Kidney tubule cell (primary cell): ENCODE results near the gene SRPK1.

Experiments used
- DNase-seq: peaks from one replicate; pipeline ENCODE4 v3.0.0-alpha.2; 2018; ENCODE audit warnings: low spot score

SRPK1 gene

DNA sequence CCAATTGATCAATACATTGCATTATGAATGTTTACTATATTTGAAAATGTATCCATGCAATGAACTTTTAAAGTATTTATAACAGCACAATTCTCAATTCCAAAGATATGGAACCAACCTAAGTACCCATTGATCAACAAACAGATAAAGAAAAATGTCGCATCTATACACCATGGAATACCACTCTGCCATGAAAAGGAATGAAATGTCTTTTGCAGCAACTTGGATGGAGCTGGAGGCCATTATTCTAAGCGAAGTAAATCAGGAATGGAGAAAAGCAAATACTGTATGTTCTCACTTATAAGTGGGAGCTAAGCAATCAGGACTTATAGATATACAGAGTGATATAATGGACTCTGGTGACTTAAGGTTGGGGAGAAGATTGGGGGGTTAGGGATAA lies 22.9 kb downstream of the SRPK1 start:
- DNase-seq, result no peak

DNA sequence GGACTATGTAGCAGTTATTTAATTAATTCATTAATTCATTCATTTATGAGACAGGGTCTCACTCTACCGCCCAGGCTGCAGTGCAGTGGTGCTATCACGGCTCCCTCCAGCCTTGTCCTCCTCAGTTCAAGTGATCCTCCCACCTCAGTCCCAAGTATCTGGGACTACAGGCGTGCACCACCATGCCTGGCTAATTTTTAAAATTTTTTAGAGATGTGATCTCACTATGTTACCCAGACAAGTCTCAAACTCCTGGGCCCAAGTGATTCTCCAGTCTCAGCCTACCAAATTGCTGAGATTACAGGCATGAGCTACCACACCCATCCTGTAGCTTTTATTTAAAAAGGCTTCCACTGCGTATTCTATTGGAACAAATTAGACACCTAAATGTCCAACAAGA lies 23.4 kb downstream of the SRPK1 start:
- no peak for DNase-seq

DNA sequence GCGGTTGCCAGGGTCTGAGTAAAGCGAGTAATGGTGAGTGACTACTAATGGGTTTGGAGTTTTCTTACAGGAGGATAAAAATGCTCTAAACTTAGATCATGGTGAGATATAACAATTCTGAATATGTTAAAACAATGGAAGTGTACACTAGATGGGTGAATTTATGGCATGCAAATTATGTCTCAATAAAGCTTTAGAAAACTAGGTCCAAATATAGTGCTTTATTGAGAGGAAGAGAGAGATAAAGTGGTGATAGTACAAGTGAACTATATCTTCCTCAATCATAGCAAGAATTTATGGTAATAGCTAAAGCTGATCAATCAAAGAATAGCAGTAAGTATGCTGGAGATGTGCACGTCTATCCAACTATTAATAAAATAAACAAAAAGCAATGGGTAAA lies 23.9 kb downstream of the SRPK1 start:
- no peak for DNase-seq

DNA sequence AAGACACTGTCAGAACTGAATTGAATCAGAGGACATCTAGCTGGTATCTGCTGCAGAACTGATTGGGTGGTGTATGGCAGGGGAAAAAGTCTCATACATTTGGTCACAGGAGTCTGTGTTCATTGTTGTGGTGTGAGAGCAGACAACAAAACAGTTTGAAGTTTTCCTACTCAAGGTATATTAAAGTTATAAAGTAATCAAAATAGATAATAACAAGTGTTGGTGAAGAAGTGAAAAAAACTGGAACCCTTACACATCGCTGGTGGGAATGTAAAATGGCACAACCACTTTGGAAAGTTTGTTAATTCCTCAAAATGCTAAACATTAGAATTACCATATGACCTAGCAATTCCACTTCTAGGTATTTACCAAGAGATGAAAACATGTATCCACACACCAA lies 24.7 kb downstream of the SRPK1 start:
- DNase-seq, result no peak

DNA sequence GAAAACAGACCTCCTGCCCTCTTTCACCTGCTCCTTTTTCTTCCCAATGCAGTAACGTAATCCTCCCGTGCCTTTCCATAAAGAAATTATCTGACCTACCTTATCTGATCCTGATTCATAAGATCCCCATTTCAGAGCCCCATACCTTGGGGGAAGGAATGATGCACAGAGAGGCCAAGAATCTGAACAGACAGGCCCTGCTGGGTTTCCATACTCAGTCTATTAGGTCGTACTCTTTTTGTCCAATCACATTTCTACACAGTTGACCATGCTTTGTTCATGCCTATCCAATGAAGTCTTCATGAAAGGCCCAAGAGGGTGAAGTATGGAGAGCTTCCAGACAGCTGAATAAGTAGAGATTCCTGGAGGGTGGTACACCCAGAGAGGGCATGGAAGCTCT lies 25.3 kb downstream of the SRPK1 start:
- DNase-seq, result peak; percentile 61

DNA sequence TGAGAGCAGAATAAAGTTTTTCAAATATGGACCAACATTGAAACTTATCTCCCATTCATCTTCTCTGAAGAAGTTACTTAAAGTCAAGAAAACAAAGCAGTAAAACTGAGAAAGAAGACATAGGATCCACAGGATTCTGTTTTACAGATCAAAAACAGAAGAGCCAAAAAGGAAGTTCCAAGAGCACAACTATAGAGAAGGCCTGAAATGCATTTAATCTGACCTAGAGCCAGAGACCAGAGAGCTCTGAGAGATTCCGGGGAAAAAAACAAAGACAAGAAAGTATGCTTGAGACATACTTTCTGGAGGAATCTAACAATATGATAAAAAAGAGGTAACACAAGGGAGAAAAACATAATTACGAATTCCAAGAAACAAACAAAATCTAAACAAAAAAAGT lies 26.1 kb downstream of the SRPK1 start:
- no peak for DNase-seq

DNA sequence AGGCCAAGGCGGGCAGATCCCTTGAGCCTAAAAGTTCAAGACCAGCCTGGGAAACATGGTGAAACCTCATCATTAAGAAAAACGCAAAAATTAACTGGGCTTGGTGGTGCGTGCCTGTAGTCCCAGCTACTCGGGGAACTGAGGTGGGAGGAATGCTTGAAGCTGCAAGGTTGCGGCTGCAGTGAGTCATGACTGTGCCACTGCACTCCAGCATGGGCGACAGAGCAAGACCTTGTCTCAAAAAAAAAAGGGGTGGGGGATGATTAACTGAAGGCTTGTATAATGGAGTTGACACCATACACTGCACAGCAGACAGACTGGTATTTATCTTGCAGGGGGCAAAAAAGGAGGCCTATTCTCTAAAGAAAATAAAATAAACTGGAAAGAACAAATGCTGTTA lies 27.7 kb downstream of the SRPK1 start:
- DNase-seq, result peak; percentile 87

DNA sequence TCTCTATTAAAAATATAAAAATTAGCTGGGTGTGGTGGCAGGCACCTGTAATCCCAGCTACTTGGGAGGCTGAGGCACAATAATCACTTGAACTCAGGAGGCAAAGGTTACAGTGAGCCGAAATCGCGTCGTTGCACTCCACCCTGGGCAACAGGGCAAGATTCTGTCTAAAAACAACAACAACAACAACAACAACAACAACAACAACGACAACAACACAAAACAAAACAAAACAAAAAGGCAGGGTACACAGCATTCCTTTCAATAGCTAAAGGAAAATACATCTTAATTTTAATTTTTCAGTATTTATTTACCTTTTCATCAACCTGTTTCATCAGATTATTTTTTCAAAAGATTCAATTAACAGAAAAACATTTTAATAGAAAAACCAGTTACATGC lies 28.4 kb downstream of the SRPK1 start:
- no peak for DNase-seq

DNA sequence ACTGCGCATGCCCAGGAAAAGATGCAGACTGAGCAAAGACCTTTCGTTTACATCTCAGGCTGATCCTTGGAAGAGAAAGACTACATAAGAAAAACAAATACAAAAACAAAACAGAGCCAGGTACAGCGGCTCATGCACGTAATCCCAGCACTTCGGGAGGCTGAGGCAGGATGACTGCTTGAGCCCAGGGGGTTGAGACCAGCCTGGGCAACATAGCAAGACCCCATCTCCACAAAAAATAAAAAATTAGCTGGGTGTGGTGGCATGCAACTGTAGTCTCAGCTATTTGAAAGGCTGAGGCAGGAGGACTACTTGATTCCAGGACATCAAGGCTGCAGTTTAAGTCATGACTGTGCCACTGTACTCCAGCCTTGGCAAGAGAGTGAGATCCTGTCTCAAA lies 41.7 kb downstream of the SRPK1 start:
- no peak for DNase-seq

DNA sequence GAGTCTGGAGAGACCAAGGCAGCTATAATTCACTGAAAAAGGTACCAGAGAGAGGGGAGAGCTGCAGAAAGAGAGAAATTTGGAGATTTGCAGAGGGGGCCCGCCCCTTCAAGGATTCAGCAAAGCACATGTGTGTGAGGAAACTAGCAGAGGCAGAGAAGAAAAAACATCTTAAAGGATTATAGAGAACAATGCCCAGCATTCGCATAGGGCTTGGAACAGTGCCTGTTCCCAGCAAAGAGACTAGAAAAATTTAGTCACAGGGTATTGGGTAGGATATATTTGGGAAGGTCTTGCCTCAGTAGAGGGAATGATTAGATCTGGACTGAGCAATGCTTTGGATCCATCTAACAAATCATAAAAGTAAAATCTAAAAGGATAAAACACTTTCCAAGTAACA lies 44.0 kb downstream of the SRPK1 start:
- no peak for DNase-seq

DNA sequence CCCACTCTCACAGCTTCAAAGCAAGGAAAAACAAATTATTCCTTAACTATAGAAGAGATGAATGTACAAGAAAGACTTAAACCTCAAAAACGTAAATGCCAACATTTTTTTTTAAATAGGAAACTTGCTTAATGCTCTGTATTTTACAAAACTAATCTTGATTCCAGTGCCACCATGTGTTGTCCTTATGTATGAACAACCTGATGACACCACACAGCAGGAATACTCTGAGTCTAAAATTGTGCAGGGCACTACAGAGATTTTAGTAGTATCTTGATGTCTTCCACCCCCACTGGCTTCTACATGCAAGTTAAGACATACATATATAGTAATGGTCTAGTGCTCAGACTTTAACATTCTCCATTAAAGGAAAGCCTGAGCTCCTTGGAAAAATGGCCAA lies 46.2 kb downstream of the SRPK1 start:
- DNase-seq, result no peak

DNA sequence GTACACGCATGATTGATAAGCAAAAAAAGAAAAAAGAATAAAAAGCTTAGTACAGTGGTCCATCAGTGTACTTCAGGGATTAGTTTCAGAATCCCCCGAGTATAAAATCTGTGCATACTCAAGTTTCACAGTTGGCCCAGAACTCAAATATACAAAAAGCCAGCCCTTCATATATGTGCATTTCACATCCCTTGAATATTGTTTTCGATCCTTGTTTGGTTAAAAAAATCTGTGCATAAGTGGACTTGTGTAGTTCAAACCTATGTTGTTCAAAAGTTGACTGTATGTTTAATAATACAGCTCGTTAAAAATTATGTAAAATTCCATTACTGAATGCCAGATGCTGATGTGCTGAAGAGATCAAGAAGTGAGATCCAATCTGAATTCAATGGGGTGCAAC lies 61.5 kb downstream of the SRPK1 start:
- no peak for DNase-seq

DNA sequence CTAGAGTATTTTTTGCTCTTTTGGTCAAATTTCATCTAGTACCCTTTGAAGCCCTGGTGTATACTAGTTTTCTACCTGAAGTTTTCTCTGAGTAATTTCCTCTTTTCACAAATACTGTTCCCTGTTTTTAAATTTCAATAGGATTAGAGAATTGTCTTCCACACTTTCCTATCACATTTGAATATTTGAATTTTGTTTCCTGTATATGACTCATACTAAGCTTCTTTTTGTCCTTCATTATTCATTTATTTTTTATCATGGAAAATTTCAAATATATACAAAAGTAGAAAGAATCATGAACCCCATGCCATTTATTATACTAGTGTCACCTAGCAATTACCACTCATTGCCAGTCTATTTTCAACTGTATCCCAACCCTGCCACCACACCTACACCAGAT lies 63.0 kb downstream of the SRPK1 start:
- no peak for DNase-seq

DNA sequence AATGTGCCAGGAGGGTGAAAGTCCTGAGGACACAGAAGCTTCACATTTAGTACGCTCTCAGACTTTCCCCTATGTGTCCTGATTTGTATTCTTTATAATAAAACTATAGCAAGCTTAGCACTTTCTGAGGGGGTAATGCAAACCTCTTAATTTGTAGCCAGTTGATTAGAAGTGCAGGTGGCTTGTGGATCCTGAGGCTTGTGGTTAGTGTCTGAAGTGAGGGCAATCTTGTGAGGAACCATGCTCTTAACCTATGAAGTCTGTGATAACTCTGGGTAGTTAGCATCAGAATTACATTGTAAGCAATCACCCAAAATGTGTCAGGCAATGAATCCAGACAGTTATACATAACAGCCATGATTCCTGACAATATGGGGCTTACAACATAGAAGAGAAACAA lies 64.6 kb downstream of the SRPK1 start:
- no peak for DNase-seq

DNA sequence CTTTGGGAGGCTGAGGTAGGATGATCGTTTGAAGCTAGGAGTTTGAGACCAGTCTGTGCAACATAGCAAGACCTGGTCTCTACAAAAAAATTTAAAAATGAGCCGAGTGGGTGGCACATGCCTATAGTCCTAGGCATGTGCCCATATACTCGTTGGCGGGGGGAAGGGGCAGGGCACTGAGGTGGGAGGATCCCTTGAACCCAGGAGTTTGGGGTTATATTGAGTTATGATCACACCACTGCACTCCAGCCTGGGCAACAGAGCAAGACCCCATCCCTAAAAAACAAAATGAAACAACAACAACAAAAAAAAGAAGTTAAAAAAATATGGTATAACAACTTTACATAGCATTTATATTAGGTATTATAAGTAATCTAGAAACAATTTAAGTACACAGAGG lies 67.9 kb downstream of the SRPK1 start:
- DNase-seq, result no peak

DNA sequence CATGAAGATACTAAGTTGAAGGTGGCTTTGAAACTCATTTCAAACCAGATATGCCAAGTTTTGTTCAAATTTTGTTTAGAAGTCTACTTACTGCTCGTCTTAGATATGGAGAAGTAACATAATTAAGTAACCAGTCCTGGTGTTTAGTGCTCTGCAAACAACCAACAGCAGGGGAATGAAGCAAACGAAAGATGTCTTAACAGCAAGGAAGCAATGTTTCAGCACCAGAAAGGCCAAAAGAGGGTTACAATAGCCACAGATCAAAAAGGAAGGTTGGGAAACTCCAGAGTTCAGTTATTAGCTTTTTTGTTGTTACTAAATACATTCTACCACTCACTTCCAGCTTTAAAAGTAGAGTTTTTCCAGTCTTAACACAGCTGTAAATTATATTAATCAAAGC lies 70.7 kb downstream of the SRPK1 start:
- no peak for DNase-seq

DNA sequence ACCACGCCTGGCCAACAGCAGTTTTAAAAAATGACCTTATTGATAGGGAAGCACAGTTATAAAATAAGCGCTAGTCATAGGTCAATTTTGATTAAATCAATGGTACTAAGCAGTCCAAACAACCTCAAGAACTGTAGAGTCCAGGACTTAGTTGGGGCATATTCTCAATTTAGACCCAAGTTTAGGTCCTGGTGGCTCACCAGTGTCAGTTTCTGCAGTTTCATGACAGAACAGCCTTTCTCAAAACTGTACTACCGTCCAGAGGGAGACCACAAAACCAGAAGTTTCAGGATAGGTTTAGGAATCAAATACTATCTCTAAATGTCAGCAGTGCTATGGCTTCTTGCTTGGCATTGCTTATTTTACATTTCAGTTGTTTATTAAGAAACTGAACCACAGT lies 76.6 kb downstream of the SRPK1 start:
- no peak for DNase-seq

DNA sequence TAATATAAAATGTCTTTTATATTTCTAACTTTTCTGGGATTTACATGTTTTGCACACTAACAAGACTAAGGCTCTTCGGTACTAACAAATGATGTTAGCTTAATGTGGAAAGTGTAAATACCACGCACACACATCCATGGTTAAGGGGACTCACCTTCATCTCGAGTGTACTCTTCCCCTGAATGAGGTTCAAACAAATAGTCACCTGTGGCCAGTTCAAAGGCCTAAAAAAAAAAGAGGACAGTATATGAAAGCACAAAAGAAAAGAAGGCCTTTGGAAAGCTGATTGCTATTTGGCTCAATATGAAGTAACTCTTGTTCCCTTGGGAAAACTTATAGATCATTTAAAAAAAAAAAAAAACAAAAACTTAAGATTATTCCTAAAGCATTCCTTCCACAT lies 78.5 kb downstream of the SRPK1 start:
- no peak for DNase-seq

DNA sequence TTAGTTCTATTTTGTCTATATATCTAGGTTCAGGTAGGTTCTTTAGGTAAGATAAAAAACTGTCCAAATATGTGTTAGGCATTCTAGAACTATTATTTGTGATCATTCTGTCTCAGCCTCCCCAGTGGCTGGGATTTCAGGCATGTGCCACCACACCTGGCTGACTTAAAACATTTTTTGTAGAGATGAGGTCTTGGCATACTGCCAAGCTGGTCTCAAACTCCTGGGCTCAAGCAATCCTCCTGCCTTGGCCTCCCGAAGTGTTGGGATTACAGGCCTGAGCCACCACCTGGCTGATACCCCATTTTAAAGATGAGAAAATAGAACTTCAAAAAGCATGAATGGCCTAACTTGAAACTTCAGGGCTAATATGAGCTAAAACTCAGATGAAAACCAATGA lies 81.9 kb downstream of the SRPK1 start:
- no peak for DNase-seq

DNA sequence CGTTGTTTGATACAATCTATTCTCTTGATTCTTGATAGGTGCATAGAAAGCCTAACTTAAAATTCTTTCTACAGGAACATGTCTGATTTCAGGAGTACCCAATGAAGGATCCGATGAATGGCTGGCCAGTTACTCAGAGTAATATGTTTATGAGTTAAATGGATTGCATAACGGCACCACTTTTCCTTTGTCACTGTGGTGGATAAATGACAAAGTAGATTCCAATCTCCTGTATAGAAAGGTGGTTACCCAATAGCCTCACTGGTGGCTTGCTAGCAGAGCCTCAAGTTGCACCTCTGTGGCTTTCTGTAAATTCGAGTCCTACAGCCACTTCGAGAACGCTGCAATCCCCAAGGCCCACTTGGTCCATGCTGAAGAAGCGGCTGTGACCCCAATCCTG lies 87.4 kb downstream of the SRPK1 start:
- DNase-seq, result no peak

DNA sequence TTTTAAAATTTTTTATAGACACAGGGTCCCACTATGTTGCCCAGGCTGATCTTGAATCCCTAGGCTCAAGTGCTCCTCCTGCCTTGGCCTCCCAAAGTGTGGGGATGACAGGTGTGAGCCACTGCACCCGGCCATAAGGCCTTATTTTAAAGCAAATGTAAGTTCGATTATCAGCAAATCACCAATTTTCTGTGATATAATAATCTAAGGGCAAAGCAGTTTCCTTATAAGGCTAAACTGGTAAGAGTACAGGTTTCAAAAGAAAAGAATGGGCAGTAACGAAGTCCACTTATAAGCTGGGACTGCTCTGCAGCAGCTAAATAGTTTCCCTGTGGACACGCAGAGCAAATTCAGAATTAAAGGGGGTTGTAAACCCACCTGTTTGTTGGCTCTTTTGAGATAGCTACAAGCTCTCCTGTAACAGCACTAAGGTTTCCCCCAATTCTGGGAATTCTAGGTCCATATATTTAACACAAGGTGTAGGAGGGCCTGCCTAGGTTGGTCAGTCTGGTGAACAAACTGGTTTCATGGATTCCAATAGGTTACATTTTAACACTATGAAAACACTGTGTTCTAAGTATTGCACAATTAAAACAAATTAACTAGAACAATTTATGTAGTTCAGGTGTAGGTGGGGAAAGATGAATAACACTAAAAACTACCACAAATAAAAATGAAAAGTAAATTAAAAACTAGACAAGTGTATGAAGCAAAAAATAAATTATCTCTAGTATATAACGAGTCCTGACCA lies 89.5 kb downstream of the SRPK1 start:
- peak; percentile 4 for DNase-seq

DNA sequence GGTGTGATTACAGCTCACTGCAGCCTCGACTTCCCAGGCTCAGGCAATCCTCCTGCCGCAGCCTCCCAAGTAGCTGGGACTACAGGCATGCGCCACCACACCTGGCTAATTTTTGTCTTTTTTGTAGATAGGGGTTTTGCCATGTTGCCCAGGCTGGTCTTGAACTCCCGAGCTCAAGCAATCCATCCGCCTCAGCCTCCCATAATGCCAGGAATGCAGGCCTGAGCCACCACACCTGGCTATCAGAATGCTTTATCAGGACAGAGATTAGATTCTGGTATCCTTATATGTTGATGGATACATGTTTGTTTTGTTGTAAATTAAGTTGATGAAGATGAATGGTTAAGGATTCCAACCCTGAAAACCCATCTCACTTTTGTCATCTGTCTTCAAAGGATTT lies 91.6 kb downstream of the SRPK1 start:
- no peak for DNase-seq

DNA sequence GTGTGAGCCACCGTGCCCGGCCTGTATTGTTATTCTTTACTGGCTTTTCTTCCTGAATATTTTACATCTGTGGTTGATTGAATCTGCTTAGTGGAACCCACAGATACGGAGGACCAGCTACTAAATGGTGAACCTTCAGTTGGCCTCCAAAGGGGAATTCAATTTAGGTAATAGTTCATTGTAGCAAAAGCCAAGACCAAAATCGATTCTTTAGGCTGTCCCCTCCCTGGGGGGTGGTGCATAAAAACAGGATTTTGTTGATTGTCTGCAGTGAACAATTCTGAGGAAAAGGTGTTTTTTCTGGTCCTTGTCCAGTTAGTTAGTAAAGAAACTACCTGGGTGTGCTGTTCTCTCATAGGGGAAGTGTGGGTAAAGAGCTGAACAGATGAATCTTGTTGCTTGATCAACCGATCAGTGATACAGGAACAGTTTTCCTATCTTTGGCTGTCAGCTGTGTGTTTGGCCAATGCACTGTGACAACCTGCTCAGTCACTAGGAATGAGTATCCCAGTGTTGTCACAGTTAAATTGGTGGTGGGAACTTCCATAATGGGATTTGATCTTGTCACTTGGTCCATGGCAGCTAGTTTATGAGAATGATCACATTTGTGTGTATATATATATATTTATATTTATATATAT lies 96.2 kb downstream of the SRPK1 start:
- no peak for DNase-seq

DNA sequence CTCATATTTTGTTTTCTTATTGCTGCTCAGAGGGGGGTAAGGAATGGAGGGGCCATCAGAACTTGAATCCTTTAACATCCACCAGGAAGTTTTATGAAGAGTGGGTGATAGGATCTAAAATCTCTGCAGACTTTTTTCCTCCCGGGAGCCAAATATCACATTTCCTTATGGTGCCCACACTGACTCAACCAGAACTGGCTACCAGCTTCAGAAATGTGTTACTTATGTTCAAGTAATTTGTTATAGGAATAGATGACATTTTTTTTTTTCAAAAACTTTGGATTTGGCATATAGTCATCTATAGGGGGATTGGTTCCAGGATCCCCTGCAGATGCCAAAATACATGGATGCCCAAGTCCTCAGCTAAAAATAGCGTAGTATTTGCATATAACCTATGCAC lies 97.3 kb downstream of the SRPK1 start:
- DNase-seq, result no peak
